ENCODE measurements around the gene FAM78A.
"Not testable (repeated sequence)": the region's sequence is repeated elsewhere in the genome, so short reads cannot be mapped to it uniquely, and the experiment has no call there.

FAM78A gene

GRCh38 chr9:131214286-131214856 lies 61.9 kb downstream of the FAM78A start:
- no peak for FAIRE-seq
- DNase-seq (ENCODE audit: low spot score) = no peak

GRCh38 chr9:131211920-131212319 lies 64.4 kb downstream of the FAM78A start:
- not testable (repeated sequence) for FAIRE-seq

More at GRCh38 chr9:131211920-131212319, 64.4 kb downstream of the FAM78A start:
- not testable (repeated sequence) for DNase-seq (ENCODE audit: low spot score)

Measured in urothelium cell line (cell line).